WERI-Rb-1 (cell line): ENCODE data around the gene PLTP.

ENCODE experiments used
- DNase-seq: peaks from one replicate; pipeline ENCODE4 v3.0.0-alpha.2; 2020
- H3K27ac ChIP-seq: fragments of 250-450 bp; sonication (Bioruptor Pico); 2 replicates; pipeline ENCODE4 v1.5.1; 2020; ENCODE audit warnings: mild to moderate bottlenecking, moderate library complexity
- H3K27me3 ChIP-seq: fragments of 250-450 bp; sonication (Bioruptor Pico); 2 replicates; pipeline ENCODE4 v1.5.1; 2021; ENCODE audit warnings: mild to moderate bottlenecking, low read depth, moderate library complexity; ENCODE audit not compliant: insufficient read depth, severe bottlenecking
- H3K36me3 ChIP-seq: fragments of 250-450 bp; sonication (Bioruptor Pico); 2 replicates; pipeline ENCODE4 v1.5.1; 2020; ENCODE audit warnings: mild to moderate bottlenecking, moderate library complexity
- H3K4me3 ChIP-seq: 2 replicates; pipeline ENCODE4 v1.5.1; 2011; ENCODE audit warnings: low read depth, mild to moderate bottlenecking, control low read depth, low read length
- H3K9me3 ChIP-seq: fragments of 250-450 bp; sonication (Bioruptor Pico); 2 replicates; pipeline ENCODE4 v1.5.1; 2021; ENCODE audit warnings: mild to moderate bottlenecking, moderate library complexity; ENCODE audit not compliant: severe bottlenecking
- CTCF ChIP-seq: IDR thresholded peaks from 2 replicates; pipeline ENCODE4 v1.5.1; 2011; ENCODE audit warnings: low read depth, mild to moderate bottlenecking, control low read depth, inconsistent platforms, low read length

Gene PLTP

DNA sequence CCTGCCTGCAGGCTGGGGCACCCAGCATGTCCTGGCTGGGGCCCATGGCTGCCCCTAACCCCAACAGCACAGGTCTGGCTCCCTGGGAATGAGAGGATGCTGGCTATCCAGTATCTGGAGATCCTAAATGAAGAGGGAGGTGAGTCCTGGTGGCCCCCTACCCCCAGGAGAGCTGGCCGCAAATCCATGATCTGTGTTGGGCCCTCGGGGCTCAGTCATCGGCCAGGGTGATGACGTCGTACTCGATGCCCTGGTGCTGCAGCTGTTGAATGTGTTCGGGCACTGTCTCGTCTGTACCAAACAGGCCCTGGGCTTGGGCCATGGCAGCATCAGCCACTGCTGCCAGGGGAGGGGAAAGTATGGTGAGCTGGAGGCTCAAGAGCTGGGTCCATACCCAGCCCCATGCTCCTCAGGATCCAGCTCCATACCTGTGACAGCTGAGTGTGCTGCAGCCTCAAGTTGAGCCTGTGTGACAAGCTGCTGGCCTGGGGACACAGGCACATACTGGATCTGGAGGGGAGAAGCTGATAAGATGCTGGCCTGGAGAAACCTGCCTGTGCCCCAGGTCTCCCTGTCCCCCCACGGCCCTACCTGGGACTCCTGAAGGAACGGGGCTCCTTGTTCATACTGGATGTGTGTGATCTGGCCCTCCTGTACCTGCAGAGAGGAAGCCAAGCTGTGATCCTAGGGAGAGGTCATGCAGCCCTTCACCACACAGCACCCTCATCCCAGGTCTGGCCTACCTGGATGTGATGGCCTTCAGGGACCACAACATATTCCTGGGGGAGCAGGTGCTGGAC is 37.0 kb upstream of the PLTP start:
- Histone ChIP-seq H3K4me3 (no peak overlapping the region), H3K27ac (peak overlapping the region; percentile 81), H3K36me3 (peaks cover 94% of the 10 kb centered on the region), H3K27me3 (no peaks in the 10 kb centered on the region), H3K9me3 (no peaks in the 10 kb centered on the region)
- no peak for TF ChIP-seq CTCF
- DNase-seq: no peak

GRCh38 chr20:45948261-45948733 is 36.3 kb upstream of the PLTP start:
- no peaks in the 10 kb centered on the region for H3K9me3 ChIP-seq
- H3K27ac ChIP-seq: peak overlapping the region; percentile 81
- H3K4me3 ChIP-seq: no peak overlapping the region
- TF ChIP-seq CTCF: no peak
- DNase-seq: peak; percentile 34
- peaks cover 95% of the 10 kb centered on the region for H3K36me3 ChIP-seq
- no peaks in the 10 kb centered on the region for H3K27me3 ChIP-seq

- no peak overlapping the region for H3K4me3 ChIP-seq
- no peak for TF ChIP-seq CTCF
- H3K27ac ChIP-seq: no peak overlapping the region
- no peak for DNase-seq
- no peaks in the 10 kb centered on the region for H3K9me3 ChIP-seq
- H3K27me3 ChIP-seq: no peaks in the 10 kb centered on the region
- H3K36me3 ChIP-seq: peaks cover 92% of the 10 kb centered on the region
Measured at GRCh38 chr20:45947110-45947866, 35.3 kb upstream of the PLTP start.

DNA sequence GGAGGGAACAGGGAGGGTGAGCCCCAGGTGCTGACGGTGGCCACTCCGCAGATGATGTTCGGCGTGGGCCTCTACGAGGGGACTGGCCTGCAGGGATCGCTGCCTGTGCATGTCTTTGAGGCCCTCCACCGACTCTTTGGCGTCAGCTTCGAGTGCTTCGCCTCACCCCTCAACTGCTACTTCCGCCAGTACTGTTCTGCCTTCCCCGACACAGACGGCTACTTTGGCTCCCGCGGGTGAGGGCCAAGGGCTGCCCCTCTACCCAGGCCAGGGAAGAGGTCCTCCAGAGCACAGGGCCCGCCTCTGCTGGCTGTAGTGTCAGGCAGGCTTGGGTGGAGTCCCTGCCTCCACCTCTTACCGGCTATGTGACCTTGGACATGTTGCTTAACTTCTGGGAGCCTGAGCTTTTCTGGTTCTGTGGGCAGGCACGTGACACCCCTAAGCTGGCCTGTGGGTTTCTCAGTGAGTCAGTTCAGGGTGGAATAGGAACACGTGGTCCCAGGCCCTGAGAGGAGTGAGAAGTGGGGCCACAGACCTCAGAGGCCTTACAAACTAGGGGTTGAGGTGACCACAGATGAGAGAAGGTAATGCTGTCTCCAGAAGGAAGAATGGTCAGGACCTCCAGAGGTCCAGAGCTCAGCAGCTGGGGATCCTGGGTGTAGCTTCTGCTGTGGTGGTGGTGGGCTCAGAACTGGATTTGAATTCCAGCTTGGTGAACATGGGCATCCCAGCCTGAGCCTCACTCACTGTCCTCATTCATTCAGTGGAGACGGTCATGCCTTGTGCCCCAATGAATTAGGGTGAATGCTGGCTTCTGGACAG is 34.4 kb upstream of the PLTP start:
- no peak for TF ChIP-seq CTCF
- Histone ChIP-seq H3K9me3 (no peaks in the 10 kb centered on the region), H3K27me3 (no peaks in the 10 kb centered on the region), H3K4me3 (no peak overlapping the region), H3K27ac (no peak overlapping the region), H3K36me3 (peaks cover 88% of the 10 kb centered on the region)
- no peak for DNase-seq

- Histone ChIP-seq H3K27ac (no peak overlapping the region), H3K9me3 (no peaks in the 10 kb centered on the region), H3K4me3 (no peak overlapping the region), H3K36me3 (peaks cover 89% of the 10 kb centered on the region), H3K27me3 (no peaks in the 10 kb centered on the region)
- TF ChIP-seq CTCF: no peak
- DNase-seq: no peak
Measured at GRCh38 chr20:45945678-45946148, 33.8 kb upstream of the PLTP start.
